SK-N-SH (cell line): ENCODE measurements around the gene CHID1. TPM values are rescaled to one million over a fixed set of nuclear protein-coding genes. Genes with fewer than 3 reads are reported as not detected.

ENCODE experiments used
- CTCF ChIA-PET: fragments of 300-600, 350-600 bp; formaldehyde crosslinking; extraction: SDS; loops from one replicate; lab custom pipeline; 2021; lab: Yijun Ruan, JAX
- POLR2A ChIA-PET: fragments of 350-600 bp; sonication (Branson Sonifier 250); formaldehyde crosslinking; extraction: SDS; loops from one replicate; lab custom pipeline; 2020; ENCODE audit warnings: antibody characterized with exemption, inconsistent platforms; lab: Yijun Ruan, JAX
- DNase-seq: peaks from one replicate; pipeline ENCODE4 v3.0.0; 2012
- H2AFZ ChIP-seq: fragments of 200-600 bp; sonication (generic); 2 replicates; pipeline ENCODE4 v1.8.1; 2016; ENCODE audit warnings: antibody characterized with exemption, mild to moderate bottlenecking, low read depth
- H3F3A ChIP-seq: fragments of 200-600 bp; sonication (generic); replicated peaks from 2 replicates; pipeline ENCODE3; 2016; ENCODE audit warnings: antibody characterized with exemption, mild to moderate bottlenecking; ENCODE audit not compliant: insufficient read depth
- H3K27ac ChIP-seq, 2 experiments: fragments of 200-500 bp in 1 of 2; fragments of 200-600 bp in 1 of 2; sonication (Bioruptor generic) in 1 of 2; sonication (generic), shearing (Covaris generic) in 1 of 2; 2 replicates each; pipeline versions ENCODE4 v1.5.1 to v1.6.1; 2014 to 2016; ENCODE audit warnings: low read depth in 2 of 2, inconsistent platforms in 1 of 2, low read length in 1 of 2, mild to moderate bottlenecking in 1 of 2, mixed read lengths in 1 of 2
- H3K27me3 ChIP-seq: fragments of 200-600 bp; sonication (generic), shearing (Covaris generic); 2 replicates; pipeline ENCODE4 v1.6.1; 2016; ENCODE audit warnings: mixed run types; ENCODE audit not compliant: insufficient read depth
- H3K36me3 ChIP-seq, 2 experiments: fragments of 200-500 bp in 1 of 2; fragments of 200-600 bp in 1 of 2; sonication (Bioruptor generic) in 1 of 2; sonication (generic) in 1 of 2; replicated peaks in 1 of 2; 2 replicates each; pipeline versions ENCODE3 to v1.5.1; 2014 to 2016; ENCODE audit warnings: low read length in 1 of 2, mild to moderate bottlenecking in 1 of 2; ENCODE audit not compliant: insufficient read depth in 2 of 2, control insufficient read depth in 1 of 2
- H3K4me1 ChIP-seq, 2 experiments: fragments of 200-500 bp in 1 of 2; fragments of 200-600 bp in 1 of 2; sonication (Bioruptor generic) in 1 of 2; sonication (generic), shearing (Covaris generic) in 1 of 2; 2 replicates each; pipeline versions ENCODE4 v1.5.1 to v1.6.1; 2014 to 2016; ENCODE audit warnings: low read depth in 1 of 2, low read length in 1 of 2, mixed run types in 1 of 2; ENCODE audit not compliant: insufficient read depth in 2 of 2, control insufficient read depth in 1 of 2
- H3K4me2 ChIP-seq: fragments of 200-600 bp; sonication (generic), shearing (Covaris generic); 2 replicates; pipeline ENCODE4 v1.6.1; 2017; ENCODE audit warnings: mixed run types
- H3K4me3 ChIP-seq, 2 experiments: fragments of 200-500 bp in 1 of 2; fragments of 200-600 bp in 1 of 2; sonication (Bioruptor generic) in 1 of 2; sonication (generic), shearing (Covaris generic) in 1 of 2; 2 replicates each; pipeline versions ENCODE4 v1.5.1 to v1.8.1; 2014 to 2016; ENCODE audit warnings: low read depth in 2 of 2, inconsistent platforms in 1 of 2, low read length in 1 of 2, mild to moderate bottlenecking in 1 of 2, mixed read lengths in 1 of 2, moderate library complexity in 1 of 2
- H3K79me2 ChIP-seq: fragments of 200-600 bp; sonication (generic); 2 replicates; pipeline ENCODE4 v1.8.1; 2017; ENCODE audit warnings: mild to moderate bottlenecking; ENCODE audit not compliant: insufficient read depth
- H3K9ac ChIP-seq: fragments of 200-600 bp; sonication (generic); 2 replicates; pipeline ENCODE4 v1.6.1; 2017; ENCODE audit warnings: mixed run types
- H3K9me2 ChIP-seq: fragments of 200-600 bp; sonication (generic); 2 replicates; pipeline ENCODE4 v1.6.1; 2017; ENCODE audit warnings: mixed run types
- H3K9me3 ChIP-seq: fragments of 200-600 bp; sonication (generic); 2 replicates; pipeline ENCODE4 v1.6.1; 2017; ENCODE audit warnings: mixed run types, mild to moderate bottlenecking, moderate library complexity
- H4K20me1 ChIP-seq: fragments of 200-600 bp; sonication (generic); 2 replicates; pipeline ENCODE4 v1.6.1; 2017; ENCODE audit warnings: mild to moderate bottlenecking, mixed run types; ENCODE audit not compliant: insufficient read depth
- CHD2 ChIP-seq: fragments of 150-350 bp; IDR thresholded peaks from 2 replicates; pipeline ENCODE4 v1.6.1; 2018; ENCODE audit warnings: low read length; ENCODE audit not compliant: partially characterized antibody
- GATA2 ChIP-seq: sonication (generic); formaldehyde crosslinking; IDR thresholded peaks from 2 replicates; pipeline ENCODE4 v1.5.0; 2020; ENCODE audit warnings: mild to moderate bottlenecking, missing genetic modification reagents
- MEF2A ChIP-seq: IDR thresholded peaks from 2 replicates; pipeline ENCODE4 v1.4.0; 2012; ENCODE audit warnings: low read depth, borderline replicate concordance
- NRF1 ChIP-seq: IDR thresholded peaks from 2 replicates; pipeline ENCODE4 v1.6.1; 2012; ENCODE audit warnings: low read depth, mild to moderate bottlenecking, low read length
- POLR2AphosphoS5 ChIP-seq: IDR thresholded peaks from 2 replicates; pipeline ENCODE4 v1.6.1; 2012; ENCODE audit warnings: low read depth, low read length
- RCOR1 ChIP-seq: fragments of 150-350 bp; IDR thresholded peaks from 2 replicates; pipeline ENCODE4 v1.6.1; 2017; ENCODE audit warnings: antibody characterized with exemption, low read length
- SIN3A ChIP-seq: IDR thresholded peaks from 2 replicates; pipeline ENCODE4 v1.6.1; 2012; ENCODE audit warnings: low read depth, mild to moderate bottlenecking, low read length, moderate library complexity, borderline replicate concordance
- SMC3 ChIP-seq: IDR thresholded peaks from 2 replicates; pipeline ENCODE4 v1.6.1; 2012; ENCODE audit warnings: low read depth, low read length, improper control_type of control experiment
- TCF12 ChIP-seq: IDR thresholded peaks from 2 replicates; pipeline ENCODE4 v1.4.0; 2012
- TEAD4 ChIP-seq: IDR thresholded peaks from 2 replicates; pipeline ENCODE4 v1.4.0; 2012; ENCODE audit warnings: mild to moderate bottlenecking, borderline replicate concordance; ENCODE audit not compliant: insufficient read depth
- WGBS: methylation state at CpG from one replicate; pipeline ENCODE4 v1.1.6; 2017; ENCODE audit warnings: low lambda C conversion rate; 5-methylcytosine and 5-hydroxymethylcytosine counted together
- polyA plus RNA-seq, 3 experiments: library from polyadenylated mRNA; depleted of rRNA; stranded (reverse); fragments of >200 nt; gene quantifications; 2 replicates each; pipeline ENCODE4 v1.2.3, GENCODE V29; 2012
- TF ChIP-seq, protein P1 (sequence below): IDR thresholded peaks from 2 replicates; pipeline ENCODE4; 2012
- TF ChIP-seq, protein P2 (sequence below): IDR thresholded peaks from 2 replicates; pipeline ENCODE4 v1.4.0; 2012; ENCODE audit warnings: low read depth
- TF ChIP-seq, protein P3 (sequence below): fragments of 150-350 bp; IDR thresholded peaks from 2 replicates; pipeline ENCODE4 v1.6.1; 2017; ENCODE audit warnings: antibody characterized with exemption, low read length, low read depth, borderline replicate concordance
- TF ChIP-seq, protein P4 (sequence below): IDR thresholded peaks from 2 replicates; pipeline ENCODE4 v1.4.0; 2012; ENCODE audit warnings: low read depth, borderline replicate concordance

The CHID1 gene
- polyA plus RNA-seq, 1 of the 3 experiments (the other 2 are of a cell fraction) = 231 TPM

DNA sequence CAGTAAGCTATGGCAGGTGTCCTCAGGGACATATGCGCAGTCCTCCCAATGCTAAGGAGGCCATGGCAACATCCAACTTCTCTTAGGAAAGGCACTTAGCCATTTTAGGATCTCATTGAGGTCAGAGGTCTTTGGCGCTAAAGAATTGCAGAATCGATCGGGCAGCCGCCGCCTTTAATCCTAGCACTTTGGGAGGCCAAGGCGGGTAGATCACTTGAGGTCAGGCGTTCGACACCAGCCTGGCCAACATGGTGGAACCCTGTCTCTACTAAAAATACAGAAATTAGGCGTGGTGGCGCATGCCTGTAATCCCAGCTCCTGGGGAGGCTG is 1.2 kb upstream of the CHID1 start:
- over 99% methylated on average over 11 of the region's 11 CpGs for WGBS
- ChIA-PET CTCF (interaction anchor here (1.1 to 2.0 kb wide), 4 partner anchors 13 to 140 kb away, joined by 3 to 5 read pairs (median 4); partner anchors contain the start of gene AP2A2), POLR2A (interaction anchor here (0.6 kb wide), 1 partner anchor 15 kb away, joined by 3 read pairs; no protein-coding TSS in a partner anchor)
- Histone ChIP-seq H4K20me1 (0 out of 2 replicates have a peak, but pooled peaks cover 3% of the 10 kb centered on the region), H2AFZ (no peak overlapping the region), H3K4me1 (peaks cover 0 to 14% of the 10 kb centered on the region in 2 experiments; a peak in 1 of 4 replicates), H3K9me3 (no peaks in the 10 kb centered on the region), H3K9me2 (no peaks in the 10 kb centered on the region), H3F3A (no peaks in the 10 kb centered on the region), H3K27ac (no peak overlapping the region), H3K4me2 (peak overlapping the region; percentile 88; the same call in 1 of the 2 replicates), H3K36me3 (no peaks in the 10 kb centered on the region), H3K9ac (no peak overlapping the region), H3K27me3 (no peaks in the 10 kb centered on the region), H3K79me2 (peaks cover 29% of the 10 kb centered on the region), H3K4me3 (no peak overlapping the region)
- no peak for DNase-seq
- TF ChIP-seq TCF12 (no peak), GATA2 (no peak), SIN3A (no peak), RCOR1 (no peak), NRF1 (no peak), TEAD4 (no peak), POLR2AphosphoS5 (no peak), MEF2A (no peak)
- TF ChIP-seq, protein P1, sequence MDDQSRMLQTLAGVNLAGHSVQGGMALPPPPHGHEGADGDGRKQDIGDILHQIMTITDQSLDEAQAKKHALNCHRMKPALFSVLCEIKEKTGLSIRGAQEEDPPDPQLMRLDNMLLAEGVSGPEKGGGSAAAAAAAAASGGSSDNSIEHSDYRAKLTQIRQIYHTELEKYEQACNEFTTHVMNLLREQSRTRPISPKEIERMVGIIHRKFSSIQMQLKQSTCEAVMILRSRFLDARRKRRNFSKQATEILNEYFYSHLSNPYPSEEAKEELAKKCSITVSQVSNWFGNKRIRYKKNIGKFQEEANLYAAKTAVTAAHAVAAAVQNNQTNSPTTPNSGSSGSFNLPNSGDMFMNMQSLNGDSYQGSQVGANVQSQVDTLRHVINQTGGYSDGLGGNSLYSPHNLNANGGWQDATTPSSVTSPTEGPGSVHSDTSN = no peak
- TF ChIP-seq, protein P2, sequence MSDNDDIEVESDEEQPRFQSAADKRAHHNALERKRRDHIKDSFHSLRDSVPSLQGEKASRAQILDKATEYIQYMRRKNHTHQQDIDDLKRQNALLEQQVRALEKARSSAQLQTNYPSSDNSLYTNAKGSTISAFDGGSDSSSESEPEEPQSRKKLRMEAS = no peak
- TF ChIP-seq, protein P3, sequence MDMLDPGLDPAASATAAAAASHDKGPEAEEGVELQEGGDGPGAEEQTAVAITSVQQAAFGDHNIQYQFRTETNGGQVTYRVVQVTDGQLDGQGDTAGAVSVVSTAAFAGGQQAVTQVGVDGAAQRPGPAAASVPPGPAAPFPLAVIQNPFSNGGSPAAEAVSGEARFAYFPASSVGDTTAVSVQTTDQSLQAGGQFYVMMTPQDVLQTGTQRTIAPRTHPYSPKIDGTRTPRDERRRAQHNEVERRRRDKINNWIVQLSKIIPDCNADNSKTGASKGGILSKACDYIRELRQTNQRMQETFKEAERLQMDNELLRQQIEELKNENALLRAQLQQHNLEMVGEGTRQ = no peak
- TF ChIP-seq, protein P4, sequence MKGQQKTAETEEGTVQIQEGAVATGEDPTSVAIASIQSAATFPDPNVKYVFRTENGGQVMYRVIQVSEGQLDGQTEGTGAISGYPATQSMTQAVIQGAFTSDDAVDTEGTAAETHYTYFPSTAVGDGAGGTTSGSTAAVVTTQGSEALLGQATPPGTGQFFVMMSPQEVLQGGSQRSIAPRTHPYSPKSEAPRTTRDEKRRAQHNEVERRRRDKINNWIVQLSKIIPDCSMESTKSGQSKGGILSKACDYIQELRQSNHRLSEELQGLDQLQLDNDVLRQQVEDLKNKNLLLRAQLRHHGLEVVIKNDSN = no peak

DNA sequence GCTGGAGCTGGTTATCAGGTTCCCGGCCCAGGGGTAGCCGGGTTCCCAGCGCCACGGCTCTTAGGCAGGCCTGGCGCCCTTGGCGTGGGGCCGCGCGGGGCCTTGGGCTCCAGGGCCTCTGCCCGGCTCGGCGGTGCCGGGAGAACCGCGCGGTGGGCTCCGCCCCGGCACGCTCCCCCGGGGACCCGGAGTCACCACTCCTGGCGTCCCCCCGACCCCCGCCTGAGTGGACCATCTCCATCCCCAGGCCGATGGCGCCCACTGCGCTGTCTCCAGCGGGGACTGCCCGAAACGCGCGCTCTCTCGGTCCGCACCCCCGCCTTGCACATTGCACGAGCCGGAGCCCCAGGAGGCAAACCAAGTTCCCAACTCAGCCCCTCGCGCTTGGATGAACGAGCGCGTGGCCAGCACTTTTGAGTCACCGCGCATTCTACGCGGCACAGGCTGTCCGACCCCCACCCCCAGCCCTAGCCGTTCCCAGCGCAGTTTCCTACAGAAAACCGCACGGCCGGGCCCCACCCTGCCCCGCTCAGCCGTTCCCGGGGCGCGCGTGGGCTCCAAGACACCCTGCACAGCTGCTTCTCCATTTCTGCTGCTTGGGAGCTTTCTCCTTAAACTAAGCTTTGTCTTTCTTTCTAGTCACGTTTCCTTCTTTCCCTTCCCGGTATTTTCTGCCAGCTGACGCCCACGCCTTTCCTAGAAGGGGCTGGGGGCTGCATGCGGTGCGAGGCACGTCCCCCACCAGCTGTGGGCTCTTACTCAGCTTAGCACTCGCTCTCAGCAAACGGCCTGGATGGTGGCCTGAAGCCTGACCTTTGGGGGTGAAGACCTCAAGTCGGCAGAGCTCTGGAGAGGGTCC is 650 bp upstream of the CHID1 start:
- CTCF ChIA-PET = interaction anchor here (0.6 to 2.0 kb wide), 7 partner anchors 10 to 140 kb away, joined by 3 to 7 read pairs (median 4); partner anchors contain the start of gene AP2A2

More for the DNA sequence above, 650 bp upstream of the CHID1 start:
- Histone ChIP-seq H2AFZ (peak overlapping the region; percentile 76), H4K20me1 (0 out of 2 replicates have a peak, but pooled peaks cover 3% of the 10 kb centered on the region), H3K36me3 (no peaks in the 10 kb centered on the region), H3K9me2 (no peaks in the 10 kb centered on the region), H3K9ac (peak overlapping the region; percentile 84), H3K4me2 (peak overlapping the region; percentile 88), H3K4me1 (peaks cover 0 to 14% of the 10 kb centered on the region in 2 experiments; a peak in 1 of 4 replicates)
- 47% methylated on average over 23 of the region's 68 CpGs for WGBS
- TF ChIP-seq, protein P2 = peak; percentile 60; the same call in 1 of the 2 replicates
- peak; percentile 54; the same call in 1 of the 2 replicates for TF ChIP-seq POLR2AphosphoS5
- peak; percentile 3 for TF ChIP-seq CHD2
- TF ChIP-seq SMC3 = no peak
- TF ChIP-seq, all 33 proteins: peak for 3
- no peaks in the 10 kb centered on the region for H3F3A ChIP-seq
- POLR2A ChIA-PET = interaction anchor here (0.6 to 1.2 kb wide), 4 partner anchors 8 to 15 kb away, joined by 3 read pairs; no protein-coding TSS in a partner anchor
- peak overlapping the region; percentile 63 to 78 for H3K27ac ChIP-seq
- DNase-seq = no peak
- no peaks in the 10 kb centered on the region for H3K27me3 ChIP-seq
- no peaks in the 10 kb centered on the region for H3K9me3 ChIP-seq
- peak overlapping the region; percentile 82 to 95 for H3K4me3 ChIP-seq
- H3K79me2 ChIP-seq = peaks cover 30% of the 10 kb centered on the region
